K562 (cell line): ENCODE measurements around the gene DIP2B. TPM values are rescaled to one million over a fixed set of nuclear protein-coding genes. Genes with fewer than 3 reads are reported as not detected.
A peak's percentile ranks its signal among the peaks of the same experiment; 100 is the strongest.

ENCODE experiments used
- ATAC-seq: fragments of 200-7000 bp; cut with Tn5 transposase; 3 replicates; pipeline ENCODE4 v1.9.1; 2020; ENCODE audit warnings: moderate library complexity
- BruUV-seq: library from RNA; stranded (reverse); fragments of 400-500 nt; replicated peaks from 2 replicates; lab custom pipeline; 2021; lab: Mats Ljungman, UMichigan
- CTCF ChIA-PET: fragments of 300-600 bp; formaldehyde crosslinking; extraction: SDS; loops from one replicate; lab custom pipeline; 2021; ENCODE audit warnings: low intra/inter-chr PET ratio; lab: Yijun Ruan, JAX
- POLR2A ChIA-PET: fragments of 300-600, 350-650 bp; sonication (Branson Sonifier 250); formaldehyde crosslinking; extraction: SDS; loops from one replicate; lab custom pipeline; 2021; ENCODE audit warnings: antibody characterized with exemption, inconsistent platforms; lab: Yijun Ruan, JAX
- DNase-seq, 4 experiments: peaks; one replicate each; pipeline versions ENCODE4 v3.0.0 to v3.0.0-alpha.2; 2011 to 2018; ENCODE audit warnings: low spot score in 3 of 4, mixed read lengths in 3 of 4; ENCODE audit errors: extremely low read depth in 1 of 4
- FAIRE-seq: peaks from 2 replicates; lab custom pipeline; 2011; peaks lifted over from hg19 to GRCh38; lab: Jason Lieb, UNC
- H2AFZ ChIP-seq: 2 replicates; pipeline ENCODE4 v1.6.0; 2011; ENCODE audit warnings: low read depth, low read length, control low read depth, inconsistent platforms
- H3K27ac ChIP-seq: fragments of 200-600 bp; 3 replicates; pipeline ENCODE4 v1.8.0; 2011; ENCODE audit warnings: low read depth, mild to moderate bottlenecking, control low read depth, inconsistent platforms, low read length, moderate library complexity, mixed read lengths; ENCODE audit errors: extremely low read depth
- H3K27me3 ChIP-seq, 2 experiments: fragments of 300-600 bp in 1 of 2; 2 replicates in 1 of 2; 3 replicates in 1 of 2; pipeline versions ENCODE4 v1.6.0 to v1.8.0; 2011; ENCODE audit warnings: inconsistent platforms in 2 of 2, low read length in 2 of 2, mild to moderate bottlenecking in 1 of 2, mixed read lengths in 1 of 2, moderate library complexity in 1 of 2; ENCODE audit not compliant: control insufficient read depth in 2 of 2, insufficient read depth in 2 of 2
- H3K36me3 ChIP-seq: fragments of 300-600 bp; 3 replicates; pipeline ENCODE4 v1.8.0; 2011; ENCODE audit warnings: mild to moderate bottlenecking, low read length, inconsistent platforms; ENCODE audit not compliant: control insufficient read depth, insufficient read depth
- H3K4me1 ChIP-seq, 2 experiments: fragments of 200-600 bp in 1 of 2; replicated peaks in 1 of 2; 2 replicates in 1 of 2; 3 replicates in 1 of 2; pipeline versions ENCODE4 v1.5.1 to v1.8.0; 2011; ENCODE audit warnings: inconsistent platforms in 2 of 2, low read length in 2 of 2, mild to moderate bottlenecking in 1 of 2, mixed read lengths in 1 of 2, moderate library complexity in 1 of 2; ENCODE audit not compliant: control insufficient read depth in 2 of 2, insufficient read depth in 2 of 2
- H3K4me2 ChIP-seq: 2 replicates; pipeline ENCODE4 v1.6.1; 2011; ENCODE audit warnings: low read length, control low read depth, inconsistent platforms, mixed read lengths; ENCODE audit not compliant: insufficient read depth
- H3K4me3 ChIP-seq: fragments of 200-600 bp; sonication (generic), shearing (Covaris generic); 2 replicates; pipeline ENCODE4 v1.5.1; 2016; ENCODE audit warnings: control low read depth, inconsistent platforms
- H3K79me2 ChIP-seq: fragments of 200-600 bp; 3 replicates; pipeline ENCODE4 v1.8.0; 2011; ENCODE audit warnings: low read length, inconsistent platforms; ENCODE audit not compliant: control insufficient read depth, insufficient read depth
- H3K9ac ChIP-seq, 2 experiments: 2 replicates each; pipeline versions ENCODE4 v1.6.0 to v1.6.1; 2011; ENCODE audit warnings: low read depth in 2 of 2, low read length in 2 of 2, control low read depth in 1 of 2, inconsistent platforms in 1 of 2, mild to moderate bottlenecking in 1 of 2, mixed read lengths in 1 of 2; ENCODE audit not compliant: insufficient read depth in 1 of 2
- H3K9me1 ChIP-seq: one replicate; pipeline ENCODE4 v1.6.0; 2011; ENCODE audit warnings: inconsistent platforms, mild to moderate bottlenecking, low read length, moderate library complexity; ENCODE audit not compliant: control insufficient read depth, insufficient read depth
- H3K9me3 ChIP-seq: replicated peaks from 2 replicates; pipeline ENCODE4 v1.5.1; 2011; ENCODE audit warnings: low read depth, low read length, inconsistent platforms; ENCODE audit not compliant: control insufficient read depth, insufficient read depth
- H4K20me1 ChIP-seq: replicated peaks from 2 replicates; pipeline ENCODE4 v1.6.1; 2011; ENCODE audit warnings: low read length, inconsistent platforms, mixed read lengths; ENCODE audit not compliant: control insufficient read depth, insufficient read depth
- FOSL1 ChIP-seq: fragments of 200-800 bp; sonication (Bioruptor generic); conservative IDR thresholded peaks from 2 replicates; pipeline ENCODE4 v1.6.1; 2016; ENCODE audit warnings: missing genetic modification characterization, missing compliant biosample characterization
- MXD1 ChIP-seq: fragments of 250-450 bp; sonication (Bioruptor Pico); IDR thresholded peaks from 2 replicates; pipeline ENCODE4 v1.8.0; 2021; ENCODE audit warnings: borderline replicate concordance, mild to moderate bottlenecking, moderate library complexity; ENCODE audit not compliant: poor library complexity, severe bottlenecking
- POLR2AphosphoS5 ChIP-seq: IDR thresholded peaks from 2 replicates; pipeline ENCODE4 v1.6.1; 2011; ENCODE audit warnings: mild to moderate bottlenecking, low read depth, low read length, moderate library complexity; ENCODE audit not compliant: control insufficient read depth, insufficient read depth
- RBM15 ChIP-seq: fragments of 200-400 bp; formaldehyde crosslinking; IDR thresholded peaks from 2 replicates; pipeline ENCODE4 v1.6.1; 2018; ENCODE audit warnings: mild to moderate bottlenecking, low read length, moderate library complexity; ENCODE audit not compliant: insufficient read depth
- ZKSCAN8 ChIP-seq: fragments of 200-800 bp; sonication (Bioruptor generic); IDR thresholded peaks from 2 replicates; pipeline ENCODE4 v1.6.1; 2016; ENCODE audit warnings: missing genetic modification characterization, missing compliant biosample characterization
- ZNF140 ChIP-seq: fragments of 250-450 bp; sonication (Bioruptor Pico); IDR thresholded peaks from 2 replicates; pipeline ENCODE4 v1.8.0; 2021; ENCODE audit warnings: moderate library complexity, mild to moderate bottlenecking, inconsistent platforms
- WGBS: fragments of 100-300 bp; shearing (Covaris generic); methylation state at CpG from one replicate; pipeline ENCODE4 v1.1.6; 2016; ENCODE audit warnings: low coverage, mixed read lengths; ENCODE audit not compliant: insufficient coverage; ENCODE audit errors: missing lambda C conversion rate; 5-methylcytosine and 5-hydroxymethylcytosine counted together
- in situ Hi-C: fragments of 300-500 bp; cut with MboI; formaldehyde crosslinking; loops from 4 replicates; pipeline ENCODE4 v1.15.0; 2018; ENCODE audit warnings: inconsistent platforms, mixed read lengths
- intact Hi-C: fragments of 100-400 bp; cut with micrococcal nuclease; formaldehyde crosslinking; loops from 2 replicates; pipeline ENCODE4 v1.14.2; 2022
- polyA plus RNA-seq, 8 experiments: library from polyadenylated mRNA; depleted of rRNA in 4 of 8; stranded (reverse) in 5 of 8; unstranded in 3 of 8; fragments of >200 nt; fragmentation: Nextera tagmentation in 2 of 8; fragmentation: Illumina TruSeq in 1 of 8; extraction: Ambion mirVana in 2 of 8; extraction: Trizol in 1 of 8; gene quantifications; 2 replicates each; pipeline versions ENCODE4 v1.2.1 to v1.2.3, GENCODE V29; 2011 to 2014; ENCODE audit warnings: inconsistent platforms in 1 of 8, missing spikeins in 1 of 8
- total RNA-seq, 7 experiments: library from RNA; depleted of rRNA in 6 of 7; stranded (reverse); fragments of >200 nt in 6 of 7; fragmentation: Illumina TruSeq in 2 of 7; extraction: Trizol in 2 of 7; gene quantifications; 2 replicates each; pipeline versions ENCODE4 v1.2.1 to v1.2.3, GENCODE V29; 2011 to 2021; ENCODE audit warnings: low replicate concordance in 1 of 7

Gene DIP2B
- total and polyA plus RNA-seq, 9 of the 15 experiments (the other 6 are each of a cell fraction or from before 2014, with no cell fraction given) = 4.6 to 26.1 (median 18.8) TPM

- TF ChIP-seq MXD1 (CRISPR knock-in tag) (no peak), ZNF140 (CRISPR knock-in tag) (no peak), RBM15 (no peak)
Measured at GRCh38 chr12:50617657-50618056, 112.9 kb downstream of the DIP2B start (continued).

- Histone ChIP-seq H3K4me1 (peaks cover 0 to 36% of the 10 kb centered on the region in 2 experiments; a peak in 3 of 5 replicates), H3K79me2 (peaks cover 55% of the 10 kb centered on the region), H3K4me2 (no peak overlapping the region), H3K4me3 (no peak overlapping the region), H3K9me3 (no peaks in the 10 kb centered on the region), H3K9me1 (no peaks in the 10 kb centered on the region), H3K36me3 (no peaks in the 10 kb centered on the region; the same call in 2 of the 3 replicates), H4K20me1 (no peaks in the 10 kb centered on the region), H3K27ac (no peak overlapping the region), H3K9ac (no peak overlapping the region), H2AFZ (no peak overlapping the region), H3K27me3 (no peaks in the 10 kb centered on the region)
- no TSS peak for BruUV-seq
- ChIA-PET POLR2A (no interaction called here), CTCF (interaction anchor here (0.6 kb wide), 1 partner anchor 25 kb away, joined by 3 read pairs; no protein-coding TSS in a partner anchor)
- DNase-seq = no peak
- TF ChIP-seq FOSL1 (tag) (0 out of 2 replicates have a peak, but pooled peaks have one; percentile 60), POLR2AphosphoS5 (no peak), ZKSCAN8 (CRISPR knock-in tag) (peak; percentile 93)
- no peak for ATAC-seq
- no peak for FAIRE-seq
- in situ Hi-C loops = no loop called here
- intact Hi-C loops = no loop called here
- 55% methylated on average over 7 of the region's 7 CpGs for WGBS
Measured at GRCh38 chr12:50618864-50619609, 114.3 kb downstream of the DIP2B start.
